GM18502 (cell line): ENCODE results near the gene SLC1A7.

Source experiments
- ATAC-seq: cut with Tn5 transposase; IDR thresholded peaks from one replicate; pipeline ENCODE4 v1.9.1; 2021; ENCODE audit warnings: mild to moderate bottlenecking; ENCODE audit not compliant: unreplicated experiment, poor library complexity

SLC1A7 gene

GRCh38 chr1:53117836-53118235 is 24.6 kb downstream of the SLC1A7 start:
- ATAC-seq = no peak

GRCh38 chr1:53116933-53117600 is 25.4 kb downstream of the SLC1A7 start:
- no peak for ATAC-seq

DNA sequence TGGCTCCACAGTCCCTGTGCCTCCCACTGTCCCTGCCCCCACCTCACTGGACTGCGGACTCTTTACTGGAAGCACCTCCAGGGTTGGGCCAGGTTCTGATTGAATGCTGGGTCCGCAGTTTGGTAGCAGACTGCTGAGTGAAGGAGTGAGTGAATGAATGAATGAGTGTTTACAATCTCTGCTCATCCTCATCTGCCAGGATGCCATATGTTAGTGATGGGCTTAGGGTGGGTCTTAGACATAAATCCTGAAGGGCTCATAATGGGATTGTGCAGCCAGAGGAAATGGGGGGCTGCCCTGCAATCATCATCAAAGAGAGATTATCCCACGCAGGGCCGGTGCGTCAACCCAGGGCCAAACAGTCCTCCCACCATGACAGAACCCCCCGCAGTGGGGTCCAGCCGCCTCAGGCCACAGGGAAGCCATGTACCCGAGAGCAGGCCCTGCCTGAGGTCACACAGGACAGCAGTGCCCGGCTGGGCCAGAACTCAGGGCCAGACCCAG is 26.1 kb downstream of the SLC1A7 start:
- no peak for ATAC-seq

- ATAC-seq = no peak
Measured at GRCh38 chr1:53115403-53116306, 26.8 kb downstream of the SLC1A7 start.

DNA sequence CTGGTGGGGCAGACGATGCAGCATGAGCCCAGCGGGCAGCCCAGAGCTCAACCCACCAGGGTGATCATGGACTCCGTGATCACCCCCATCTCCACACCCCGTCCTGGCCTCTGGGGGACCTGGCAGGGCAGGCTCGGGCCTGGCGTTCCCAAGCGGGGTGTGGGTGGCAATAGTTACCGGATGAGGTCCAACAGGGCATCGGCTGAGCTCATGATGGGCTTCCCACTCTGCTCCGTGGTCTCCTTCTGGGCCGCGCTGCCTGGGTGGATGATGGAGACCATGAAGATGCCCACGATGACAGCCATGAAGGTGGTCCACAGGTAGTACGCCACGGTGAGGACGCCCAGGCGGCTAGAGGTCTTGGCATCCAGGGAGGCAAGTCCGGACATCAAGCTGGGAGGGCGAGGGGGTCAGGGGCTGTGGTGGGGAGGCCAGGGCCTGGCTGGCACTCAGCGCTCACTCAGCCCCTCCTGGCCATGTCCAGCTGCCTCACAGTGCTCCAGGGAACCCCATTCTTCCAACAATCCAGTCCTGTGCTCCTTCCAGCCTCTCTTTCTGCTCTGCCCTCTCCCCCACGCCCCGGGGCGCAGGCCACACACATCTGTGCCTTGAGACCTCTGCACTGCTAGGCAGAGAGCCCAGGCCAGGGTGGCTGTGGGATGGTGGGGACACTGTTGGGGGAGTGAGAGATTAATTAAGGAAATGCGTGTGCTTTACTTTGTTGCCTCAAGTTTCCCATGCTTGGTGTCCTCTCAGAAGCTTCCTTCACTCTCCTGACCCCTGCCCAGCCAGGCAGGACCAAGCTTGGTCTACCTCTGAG is 27.6 kb downstream of the SLC1A7 start:
- no peak for ATAC-seq

- no peak for ATAC-seq
Measured at GRCh38 chr1:53114090-53114489, 28.3 kb downstream of the SLC1A7 start.

DNA sequence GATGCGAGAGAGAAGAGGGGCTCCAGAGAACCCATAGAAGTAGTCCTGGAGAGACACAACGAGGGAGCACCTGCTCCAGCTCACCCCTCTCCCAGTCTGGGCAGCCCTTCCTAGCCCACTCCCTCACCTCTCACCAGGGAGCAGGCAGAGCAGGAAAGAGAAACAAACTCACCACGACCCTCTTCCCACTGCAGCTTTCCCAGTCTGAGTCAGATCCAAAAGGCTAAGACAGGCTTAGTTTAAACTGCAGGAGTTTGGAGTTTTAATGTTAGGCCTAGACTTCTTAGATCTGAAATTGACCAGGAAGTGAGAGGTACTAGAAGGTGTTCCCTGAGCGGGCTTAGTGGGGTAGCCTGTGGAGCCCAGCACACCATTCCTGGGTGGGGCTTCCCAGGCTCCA is 29.6 kb downstream of the SLC1A7 start:
- no peak for ATAC-seq

- ATAC-seq = no peak
Measured at GRCh38 chr1:53112271-53112774, 30.1 kb downstream of the SLC1A7 start.

DNA sequence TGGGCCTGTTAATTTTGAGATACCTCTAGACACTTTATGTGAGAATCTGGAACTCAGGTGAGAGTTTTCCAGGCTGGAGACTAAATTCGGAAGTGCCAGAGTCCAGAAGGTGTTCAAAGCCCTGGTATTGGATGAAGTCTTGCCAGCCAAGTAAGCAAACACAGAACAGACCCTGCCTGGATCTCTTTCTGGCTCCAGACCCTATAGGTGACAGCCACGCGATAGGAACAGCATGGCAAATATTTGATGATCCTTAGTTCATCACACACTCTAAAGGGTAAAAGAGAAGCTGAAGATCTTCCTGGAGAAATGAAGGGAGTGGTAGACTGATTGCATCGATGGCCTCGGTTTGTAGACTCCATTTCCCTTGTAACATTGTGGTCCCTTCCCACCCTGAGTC is 30.7 kb downstream of the SLC1A7 start:
- no peak for ATAC-seq

DNA sequence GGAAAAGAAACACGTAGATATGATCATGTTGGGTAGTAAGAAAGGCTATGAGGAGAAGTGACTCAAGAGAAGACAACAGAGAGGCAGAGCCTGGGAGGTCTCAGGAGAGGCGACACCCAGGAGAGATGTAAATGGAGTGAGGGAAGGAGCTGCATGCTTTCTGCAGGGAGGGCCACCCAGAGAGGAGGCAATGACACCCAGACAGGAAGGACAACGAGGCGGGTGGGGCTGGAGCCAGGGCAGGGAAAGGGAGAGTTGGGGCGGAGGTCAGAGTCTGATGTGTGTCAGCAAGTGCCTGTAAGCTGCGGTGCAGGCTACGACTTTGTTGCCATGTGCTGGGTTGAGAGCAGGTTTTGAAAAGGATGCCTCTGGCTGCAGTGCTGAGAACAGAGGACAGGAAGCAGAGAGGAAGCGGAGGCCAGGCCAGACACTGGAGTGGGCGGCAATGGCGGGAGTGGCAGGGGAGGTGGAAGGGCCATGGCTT is 31.3 kb downstream of the SLC1A7 start:
- no peak for ATAC-seq

- ATAC-seq = no peak
Measured at GRCh38 chr1:53110370-53111072, 31.9 kb downstream of the SLC1A7 start.

DNA sequence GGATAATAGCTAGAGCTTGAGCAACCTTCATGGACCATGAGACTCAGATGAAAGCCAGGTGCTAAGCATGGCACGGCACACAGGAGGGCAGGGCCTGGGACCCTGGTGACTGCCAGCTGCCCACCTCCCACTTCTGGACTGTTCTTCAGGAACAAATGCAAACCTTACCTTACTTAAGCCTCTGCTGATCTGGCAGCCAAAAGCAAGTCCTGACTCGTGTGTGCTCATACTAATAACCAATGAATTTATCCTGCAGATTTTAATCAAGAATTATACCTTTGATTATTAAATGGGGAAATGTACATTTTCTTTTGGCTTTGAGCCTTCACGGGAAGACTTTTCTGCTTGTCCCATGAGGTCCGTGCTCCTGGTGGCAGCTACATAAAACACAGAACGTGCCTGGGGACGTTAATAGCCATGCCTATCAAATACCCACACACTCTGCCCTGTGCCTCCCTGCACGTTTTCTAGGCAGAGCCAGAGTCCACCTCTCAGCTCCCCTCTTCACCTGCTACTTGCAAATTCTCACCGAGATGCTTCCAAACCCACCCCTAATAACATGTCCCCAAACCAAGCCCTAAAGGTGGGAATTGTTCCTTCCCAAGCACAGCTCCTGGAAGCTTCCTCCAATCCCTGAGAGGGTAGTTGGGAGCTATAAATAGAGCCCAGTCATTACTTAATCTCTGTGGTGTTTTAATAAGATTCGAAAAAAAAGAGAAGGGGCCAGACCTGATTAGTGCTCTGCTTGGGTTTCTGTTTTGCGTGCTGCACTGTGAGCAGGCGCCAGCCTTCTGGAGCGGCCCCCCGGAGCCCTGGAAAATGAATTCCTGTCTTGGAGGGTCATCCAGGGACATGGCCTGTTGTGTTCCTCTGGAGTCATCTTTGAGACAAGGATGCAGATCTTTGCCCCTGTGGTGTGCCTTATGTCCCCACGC is 33.5 kb downstream of the SLC1A7 start:
- no peak for ATAC-seq

- ATAC-seq = no peak
Measured at GRCh38 chr1:53107570-53108322, 34.7 kb downstream of the SLC1A7 start.

DNA sequence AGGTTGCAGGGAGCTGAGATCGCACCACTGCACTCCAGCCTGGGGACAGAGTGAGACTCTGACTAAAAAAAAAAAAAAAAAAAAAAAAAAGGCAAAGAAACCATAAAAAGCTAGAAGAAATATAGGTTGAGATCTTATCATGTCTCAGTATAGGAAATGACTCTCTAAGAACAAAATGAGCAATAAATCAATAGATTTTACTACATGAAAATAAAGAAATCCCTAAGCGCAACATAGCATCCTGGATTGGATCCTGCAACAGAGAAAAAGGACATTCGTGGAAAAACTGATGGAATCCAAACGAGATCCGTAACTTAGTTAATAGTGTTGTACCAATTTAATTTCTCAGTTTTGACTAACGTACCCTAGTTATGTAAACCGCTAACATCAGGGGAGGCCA is 35.3 kb downstream of the SLC1A7 start:
- ATAC-seq = no peak

GRCh38 chr1:53104289-53104913 is 38.0 kb downstream of the SLC1A7 start:
- no peak for ATAC-seq

- ATAC-seq = no peak
Measured at GRCh38 chr1:53094533-53094919, 47.9 kb downstream of the SLC1A7 start.

DNA sequence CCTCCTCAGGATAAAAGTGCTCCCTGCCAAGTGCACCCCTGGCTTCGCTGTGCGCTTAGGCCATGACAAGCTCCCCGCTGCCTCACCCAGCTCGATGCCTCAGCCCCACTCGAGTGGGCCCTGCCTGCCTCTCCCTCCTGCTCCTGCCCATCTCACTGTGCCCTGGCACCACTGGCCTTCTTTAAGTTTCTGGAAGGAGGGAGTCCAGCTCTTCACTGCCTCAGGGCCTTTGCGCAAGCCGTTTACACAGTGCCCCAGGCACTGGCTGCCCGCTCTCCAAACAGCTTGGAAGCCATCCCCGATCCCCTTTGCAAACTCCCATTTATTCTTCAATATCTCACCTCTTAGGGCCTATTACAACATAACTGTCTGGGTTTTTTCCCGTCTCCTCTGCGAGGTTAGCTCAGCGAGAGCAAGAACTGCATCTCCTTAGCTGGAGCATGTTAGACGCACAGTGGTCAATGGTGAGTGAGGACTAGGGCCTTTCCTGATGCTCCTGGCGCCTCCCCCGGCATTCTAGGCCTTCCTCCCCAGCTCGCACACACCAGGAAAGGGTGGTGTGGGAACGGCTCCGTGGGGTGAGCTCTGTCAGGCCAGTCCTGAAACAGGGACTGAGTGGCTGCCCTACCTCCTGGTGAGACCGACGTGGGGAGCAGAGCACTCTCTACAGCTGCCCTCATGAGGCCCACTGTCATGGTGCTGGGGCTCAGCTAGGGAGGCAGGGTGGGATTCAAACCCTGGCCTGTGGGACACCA is 48.5 kb downstream of the SLC1A7 start:
- ATAC-seq = no peak
